Progenitor cell of endocrine pancreas (in vitro differentiated cells): ENCODE data around the gene SEMA4C. TPM values are rescaled to one million over a fixed set of nuclear protein-coding genes. Genes with fewer than 3 reads are reported as not detected.

ENCODE experiments used
- DNase-seq: peaks from one replicate; pipeline ENCODE4 v3.0.0; 2021; ENCODE audit warnings: low spot score; ENCODE audit not compliant: unreplicated experiment
- H3K27ac Mint-ChIP-seq: 2 replicates; pipeline ENCODE4 v1.8.0; 2021; ENCODE audit warnings: mild to moderate bottlenecking, moderate library complexity, mixed read lengths
- H3K27me3 Mint-ChIP-seq: 2 replicates; pipeline ENCODE4 v1.8.0; 2021; ENCODE audit warnings: mixed read lengths
- H3K36me3 Mint-ChIP-seq: 2 replicates; pipeline ENCODE4 v1.8.0; 2022; ENCODE audit warnings: mixed read lengths; ENCODE audit not compliant: insufficient read depth
- H3K4me1 Mint-ChIP-seq: 2 replicates; pipeline ENCODE4 v1.8.0; 2021; ENCODE audit warnings: low read depth, mixed read lengths
- H3K4me3 Mint-ChIP-seq: 2 replicates; pipeline ENCODE4 v1.8.0; 2021; ENCODE audit warnings: low read depth, mild to moderate bottlenecking, moderate library complexity, mixed read lengths
- H3K9me3 Mint-ChIP-seq: 2 replicates; pipeline ENCODE4 v1.8.0; 2021; ENCODE audit warnings: low read depth, mixed read lengths
- CTCF ChIP-seq: fragments of 200-600 bp; sonication (generic); IDR thresholded peaks from one replicate; pipeline ENCODE4 v1.5.0; 2021; ENCODE audit warnings: antibody characterized with exemption, mild to moderate bottlenecking; ENCODE audit not compliant: unreplicated experiment
- total RNA-seq: library from RNA; stranded (reverse); gene quantifications from 2 replicates; pipeline ENCODE4 v1.2.1, GENCODE V29; 2021

SEMA4C gene
- total RNA-seq, 1 donor from 2014 or later = 75.0 TPM

- H3K36me3 Mint-ChIP-seq = peaks cover 12% of the 10 kb centered on the region
- no peak overlapping the region for H3K27ac Mint-ChIP-seq
- H3K27me3 Mint-ChIP-seq = no peaks in the 10 kb centered on the region
- DNase-seq = no peak
- peaks cover 11% of the 10 kb centered on the region for H3K4me1 Mint-ChIP-seq
- no peak for TF ChIP-seq CTCF
- no peak overlapping the region for H3K4me3 Mint-ChIP-seq
- peaks cover 3% of the 10 kb centered on the region for H3K9me3 Mint-ChIP-seq
Observed at GRCh38 chr2:96810783-96811192, 59.1 kb downstream of the SEMA4C start.

GRCh38 chr2:96809951-96810782 is 59.7 kb downstream of the SEMA4C start:
- Mint-ChIP-seq H3K27ac (no peak overlapping the region), H3K27me3 (no peaks in the 10 kb centered on the region), H3K4me1 (peaks cover 9% of the 10 kb centered on the region), H3K4me3 (no peak overlapping the region), H3K9me3 (peaks cover 3% of the 10 kb centered on the region), H3K36me3 (peaks cover 12% of the 10 kb centered on the region)
- no peak for TF ChIP-seq CTCF
- no peak for DNase-seq

Other genes with a start within 250 kb of the SEMA4C start
- gene KANSL3, start 231.8 kb downstream of the SEMA4C start, total RNA-seq = 53.6 and 57.7 TPM in 2 replicates
- gene FER1L5, start 227.3 kb downstream of the SEMA4C start, total RNA-seq = 1.0 and 1.5 TPM in 2 replicates
- 34.0 and 36.0 TPM in 2 replicates for gene LMAN2L, start 130.0 kb downstream of the SEMA4C start, total RNA-seq
- gene CNNM4, start 109.2 kb downstream of the SEMA4C start, total RNA-seq = 10.7 and 11.1 TPM in 2 replicates
- gene CNNM3, start 53.8 kb downstream of the SEMA4C start, total RNA-seq = 48.4 and 54.0 TPM in 2 replicates
- gene ANKRD23, start 26.1 kb downstream of the SEMA4C start, total RNA-seq = 6.1 and 8.3 TPM in 2 replicates
- 16.1 and 17.4 TPM in 2 replicates for gene ANKRD39, start 12.1 kb downstream of the SEMA4C start, total RNA-seq
- not detected in 2 replicates for gene FAM178B, start 116.5 kb upstream of the SEMA4C start, total RNA-seq
- gene FAHD2B, start 224.8 kb upstream of the SEMA4C start, total RNA-seq = 24.4 and 25.1 TPM in 2 replicates
- 44.5 and 46.1 TPM in 2 replicates for gene ANKRD36, start 243.1 kb upstream of the SEMA4C start, total RNA-seq